Stimulated activated CD8-positive, alpha-beta memory T cell treated with anti-CD3 and anti-CD28 coated beads, Interleukin-4, amount 100 ng/mL, for 1 hour (primary cell): ENCODE measurements around the gene CDKN2A.

Experiments
- DNase-seq, 2 donors: peaks; one replicate each; pipeline ENCODE4 v3.0.0-alpha.2; 2020; ENCODE audit warnings: low read depth in 2 of 2, low spot score in 1 of 2

The CDKN2A gene

GRCh38 chr9:21993893-21994555 is at the start of gene CDKN2A:
CDKN2A (minus strand) TSS chr9:21994392.
- no peak for DNase-seq

GRCh38 chr9:22043928-22044327 is 49.7 kb upstream of the CDKN2A start:
- no peak for DNase-seq

GRCh38 chr9:22041775-22042174 is 47.6 kb upstream of the CDKN2A start:
- no peak for DNase-seq

GRCh38 chr9:22041344-22041743 is 47.2 kb upstream of the CDKN2A start:
- DNase-seq, result no peak

GRCh38 chr9:22040760-22041159 is 46.6 kb upstream of the CDKN2A start:
- DNase-seq, result no peak

GRCh38 chr9:22039258-22039657 is 45.1 kb upstream of the CDKN2A start:
- DNase-seq, result no peak

- no peak for DNase-seq
These were observed 43.9 kb upstream of the CDKN2A start for GRCh38 chr9:22037954-22038690.

- DNase-seq, result no peak
These were observed 42.9 kb upstream of the CDKN2A start for GRCh38 chr9:22036866-22037626.

- no peak for DNase-seq
These were observed 41.4 kb upstream of the CDKN2A start for GRCh38 chr9:22035591-22036011.

- DNase-seq, result no peak
These were observed 38.9 kb upstream of the CDKN2A start for GRCh38 chr9:22033012-22033630.

GRCh38 chr9:22031655-22032411 is 37.6 kb upstream of the CDKN2A start:
- no peak for DNase-seq

GRCh38 chr9:22030101-22030598 is 36.0 kb upstream of the CDKN2A start:
- no peak for DNase-seq

GRCh38 chr9:22029231-22029630 is 35.0 kb upstream of the CDKN2A start:
- no peak for DNase-seq

GRCh38 chr9:22028394-22028793 is 34.2 kb upstream of the CDKN2A start:
- no peak for DNase-seq

GRCh38 chr9:22026696-22027095 is 32.5 kb upstream of the CDKN2A start:
- no peak for DNase-seq

GRCh38 chr9:22022396-22022795 is 28.2 kb upstream of the CDKN2A start:
- DNase-seq, result no peak

- no peak for DNase-seq
These were observed 16.9 kb upstream of the CDKN2A start for GRCh38 chr9:22010866-22011625.

- DNase-seq, result no peak
These were observed 15.3 kb upstream of the CDKN2A start for GRCh38 chr9:22009506-22009867.

GRCh38 chr9:22008717-22009505 is 14.7 kb upstream of the CDKN2A start, which contains the start of gene CDKN2B:
CDKN2B (minus strand) TSS chr9:22009305; CDS start chr9:22008953, 352 bp downstream.
- DNase-seq, result peak in 1 of 2 donors; percentile 38
